ENCODE data around the gene RASA3.
"Not testable (repeated sequence)": the region's sequence is repeated elsewhere in the genome, so short reads cannot be mapped to it uniquely, and the experiment has no call there.

DNA sequence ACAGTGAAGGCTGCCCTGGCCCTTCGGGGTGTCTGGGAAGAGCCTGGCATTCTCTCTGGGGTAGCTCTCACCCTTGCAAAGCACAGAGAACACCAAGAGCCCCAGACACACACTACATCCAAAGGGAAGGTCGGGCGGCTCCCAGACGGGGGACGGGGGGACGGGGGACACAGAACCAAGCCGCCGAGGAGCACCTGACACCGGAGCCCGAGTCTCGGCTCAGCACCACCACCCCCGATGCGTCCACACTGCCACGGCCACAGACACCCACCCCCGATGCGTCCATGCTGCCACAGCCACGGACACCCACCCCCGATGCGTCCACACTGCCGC, 29.2 kb downstream of the RASA3 start:
- TF ChIP-seq, protein P1, sequence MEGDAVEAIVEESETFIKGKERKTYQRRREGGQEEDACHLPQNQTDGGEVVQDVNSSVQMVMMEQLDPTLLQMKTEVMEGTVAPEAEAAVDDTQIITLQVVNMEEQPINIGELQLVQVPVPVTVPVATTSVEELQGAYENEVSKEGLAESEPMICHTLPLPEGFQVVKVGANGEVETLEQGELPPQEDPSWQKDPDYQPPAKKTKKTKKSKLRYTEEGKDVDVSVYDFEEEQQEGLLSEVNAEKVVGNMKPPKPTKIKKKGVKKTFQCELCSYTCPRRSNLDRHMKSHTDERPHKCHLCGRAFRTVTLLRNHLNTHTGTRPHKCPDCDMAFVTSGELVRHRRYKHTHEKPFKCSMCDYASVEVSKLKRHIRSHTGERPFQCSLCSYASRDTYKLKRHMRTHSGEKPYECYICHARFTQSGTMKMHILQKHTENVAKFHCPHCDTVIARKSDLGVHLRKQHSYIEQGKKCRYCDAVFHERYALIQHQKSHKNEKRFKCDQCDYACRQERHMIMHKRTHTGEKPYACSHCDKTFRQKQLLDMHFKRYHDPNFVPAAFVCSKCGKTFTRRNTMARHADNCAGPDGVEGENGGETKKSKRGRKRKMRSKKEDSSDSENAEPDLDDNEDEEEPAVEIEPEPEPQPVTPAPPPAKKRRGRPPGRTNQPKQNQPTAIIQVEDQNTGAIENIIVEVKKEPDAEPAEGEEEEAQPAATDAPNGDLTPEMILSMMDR (IDR thresholded peaks at IDR 0.05; ENCODE audit: low read length), result not testable (repeated sequence)
- TF ChIP-seq EZH2 (optimal IDR thresholded peaks at IDR 0.05; ENCODE audit: low read depth, low read length); EZH2phosphoT487 (IDR thresholded peaks at IDR 0.05; ENCODE audit: low read length): not testable (repeated sequence)

Data from MM.1S (cell line).